Calu3 (cell line): ENCODE measurements around the gene BRD2. TPM values are rescaled to one million over a fixed set of nuclear protein-coding genes. Genes with fewer than 3 reads are reported as not detected.

Experiments
- BruUV-seq: library from RNA; stranded (reverse); fragments of 400-500 nt; replicated peaks from 2 replicates; lab custom pipeline; 2021; lab: Mats Ljungman, UMichigan
- CTCF ChIA-PET: fragments of 300-600 bp; sonication (Branson Sonifier 250); formaldehyde crosslinking; loops from one replicate; lab custom pipeline; 2022; ENCODE audit warnings: antibody characterized with exemption; lab: Charles Lee
- DNase-seq: peaks from one replicate; pipeline ENCODE4 v3.0.0; 2022
- H3K27ac Mint-ChIP-seq: one replicate; pipeline ENCODE4 v1.8.0; 2022; ENCODE audit warnings: mixed read lengths; ENCODE audit not compliant: unreplicated experiment
- H3K27me3 Mint-ChIP-seq: one replicate; pipeline ENCODE4 v1.8.0; 2022; ENCODE audit warnings: mixed read lengths; ENCODE audit not compliant: unreplicated experiment
- H3K36me3 Mint-ChIP-seq: one replicate; pipeline ENCODE4 v1.8.0; 2022; ENCODE audit warnings: mild to moderate bottlenecking, moderate library complexity, mixed read lengths; ENCODE audit not compliant: insufficient read depth, unreplicated experiment
- H3K4me1 Mint-ChIP-seq: one replicate; pipeline ENCODE4 v1.8.0; 2022; ENCODE audit warnings: mild to moderate bottlenecking, low read depth, mixed read lengths; ENCODE audit not compliant: unreplicated experiment
- H3K4me3 Mint-ChIP-seq: one replicate; pipeline ENCODE4 v1.8.0; 2022; ENCODE audit warnings: mild to moderate bottlenecking, low read depth, moderate library complexity, mixed read lengths; ENCODE audit not compliant: unreplicated experiment
- H3K9me3 Mint-ChIP-seq: one replicate; pipeline ENCODE4 v1.8.0; 2022; ENCODE audit warnings: low read depth, mixed read lengths; ENCODE audit not compliant: unreplicated experiment
- intact Hi-C: fragments of 100-400 bp; cut with micrococcal nuclease; formaldehyde crosslinking; loops from one replicate; pipeline ENCODE4 v1.10.0; 2022; ENCODE audit not compliant: unreplicated experiment
- total RNA-seq: library from RNA; stranded (reverse); gene quantifications from 2 replicates; pipeline ENCODE4 v1.2.3, GENCODE V29; 2022
- TF ChIP-seq, protein P1 (sequence below): fragments of 200-600 bp; IDR thresholded peaks from one replicate; pipeline ENCODE4 v1.8.0; 2022; ENCODE audit warnings: antibody characterized with exemption; ENCODE audit not compliant: unreplicated experiment

BRD2 gene
- total RNA-seq, 1 experiment from 2014 or later, result 356 TPM

DNA sequence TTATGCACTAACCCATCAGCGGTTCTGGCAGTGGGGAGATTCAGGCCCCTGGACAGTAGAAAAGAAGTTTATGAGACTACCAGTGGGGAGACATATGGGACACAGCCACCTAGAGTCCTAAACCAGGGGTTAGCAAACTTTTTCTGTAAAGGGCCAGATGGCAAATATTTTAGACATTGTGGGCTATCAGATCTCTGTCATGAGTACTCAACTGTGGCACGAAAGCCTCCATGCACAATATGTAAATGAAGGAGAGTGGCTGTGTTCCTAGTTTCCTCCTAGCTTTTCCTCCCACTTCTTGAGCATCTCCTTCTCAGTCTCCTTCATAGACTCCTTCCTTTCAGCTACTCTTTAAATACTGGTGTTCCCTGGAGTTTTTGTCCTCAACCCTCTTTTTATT is 12.2 kb upstream of the BRD2 start:
- no peak for DNase-seq
- CTCF ChIA-PET, result interaction anchor here (0.7 to 6.8 kb wide), 4 partner anchors 11 to 118 kb away, joined by 3 to 60 read pairs (median 30); partner anchors contain the start of genes BRD2 and TAP2
- peaks cover 37% of the 10 kb centered on the region for H3K4me1 Mint-ChIP-seq
- H3K27me3 Mint-ChIP-seq, result no peaks in the 10 kb centered on the region
- peaks cover 16% of the 10 kb centered on the region for H3K36me3 Mint-ChIP-seq
- no peak overlapping the region for H3K27ac Mint-ChIP-seq
- TF ChIP-seq, protein P1, sequence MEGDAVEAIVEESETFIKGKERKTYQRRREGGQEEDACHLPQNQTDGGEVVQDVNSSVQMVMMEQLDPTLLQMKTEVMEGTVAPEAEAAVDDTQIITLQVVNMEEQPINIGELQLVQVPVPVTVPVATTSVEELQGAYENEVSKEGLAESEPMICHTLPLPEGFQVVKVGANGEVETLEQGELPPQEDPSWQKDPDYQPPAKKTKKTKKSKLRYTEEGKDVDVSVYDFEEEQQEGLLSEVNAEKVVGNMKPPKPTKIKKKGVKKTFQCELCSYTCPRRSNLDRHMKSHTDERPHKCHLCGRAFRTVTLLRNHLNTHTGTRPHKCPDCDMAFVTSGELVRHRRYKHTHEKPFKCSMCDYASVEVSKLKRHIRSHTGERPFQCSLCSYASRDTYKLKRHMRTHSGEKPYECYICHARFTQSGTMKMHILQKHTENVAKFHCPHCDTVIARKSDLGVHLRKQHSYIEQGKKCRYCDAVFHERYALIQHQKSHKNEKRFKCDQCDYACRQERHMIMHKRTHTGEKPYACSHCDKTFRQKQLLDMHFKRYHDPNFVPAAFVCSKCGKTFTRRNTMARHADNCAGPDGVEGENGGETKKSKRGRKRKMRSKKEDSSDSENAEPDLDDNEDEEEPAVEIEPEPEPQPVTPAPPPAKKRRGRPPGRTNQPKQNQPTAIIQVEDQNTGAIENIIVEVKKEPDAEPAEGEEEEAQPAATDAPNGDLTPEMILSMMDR, result no peak
- BruUV-seq, result no TSS peak
- intact Hi-C loops, result no loop called here
- no peak overlapping the region for H3K4me3 Mint-ChIP-seq
- no peaks in the 10 kb centered on the region for H3K9me3 Mint-ChIP-seq

DNA sequence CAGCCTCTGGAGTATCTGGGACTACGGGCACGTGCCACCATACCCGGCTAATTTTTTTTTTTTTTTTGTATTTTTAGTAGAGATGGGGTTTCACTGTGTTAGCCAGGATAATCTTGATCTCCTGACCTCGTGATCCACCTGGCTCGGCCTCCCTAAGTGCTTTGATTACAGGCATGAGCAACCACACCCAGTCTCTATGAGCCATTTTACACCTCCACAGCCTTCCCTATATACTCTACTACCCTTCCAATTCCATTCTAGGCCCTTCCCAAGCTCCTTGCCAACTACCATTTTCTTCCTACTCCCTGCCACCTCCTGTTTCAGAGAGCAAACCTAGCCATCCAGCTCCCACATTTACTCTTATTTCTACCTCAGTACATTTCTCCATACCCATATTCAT is 7.8 kb upstream of the BRD2 start:
- intact Hi-C loops, result no loop called here
- Mint-ChIP-seq H3K4me1 (peaks cover 24% of the 10 kb centered on the region), H3K9me3 (no peaks in the 10 kb centered on the region), H3K4me3 (no peak overlapping the region), H3K27me3 (no peaks in the 10 kb centered on the region), H3K36me3 (peaks cover 3% of the 10 kb centered on the region), H3K27ac (no peak overlapping the region)
- no peak for DNase-seq
- TF ChIP-seq, protein P1, result no peak
- CTCF ChIA-PET, result no interaction called here
- no TSS peak for BruUV-seq

DNA sequence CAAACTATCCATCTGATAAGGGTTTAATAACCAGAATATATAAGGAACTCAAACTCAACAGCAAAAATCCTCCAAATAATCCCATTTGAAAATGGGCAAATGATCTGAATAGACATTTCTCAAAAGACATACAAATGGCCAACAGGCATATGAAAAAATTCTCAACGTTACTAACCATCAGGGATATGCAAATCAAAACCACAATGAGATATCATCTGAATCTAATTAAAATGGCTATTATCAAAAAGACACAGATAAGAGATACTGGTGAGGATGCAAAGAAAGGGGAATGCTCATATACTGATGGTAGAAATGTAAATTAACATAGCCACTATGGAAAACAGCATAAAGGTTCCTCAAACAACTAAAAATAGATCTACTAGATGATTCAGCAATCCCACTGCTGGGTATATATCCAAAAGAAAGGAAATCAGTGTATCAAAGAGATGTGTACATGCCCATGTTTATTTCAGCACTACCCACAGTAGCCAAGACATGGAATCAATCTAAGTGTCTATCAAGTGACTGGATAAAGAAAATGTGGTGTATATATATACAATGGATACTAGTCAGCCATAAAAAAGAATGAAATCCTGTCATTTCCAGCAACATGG is 6.1 kb upstream of the BRD2 start:
- DNase-seq, result no peak
- BruUV-seq, result no TSS peak
- Mint-ChIP-seq H3K27ac (no peak overlapping the region), H3K4me1 (peaks cover 42% of the 10 kb centered on the region), H3K27me3 (no peaks in the 10 kb centered on the region), H3K4me3 (no peak overlapping the region), H3K9me3 (no peaks in the 10 kb centered on the region), H3K36me3 (peaks cover 10% of the 10 kb centered on the region)
- TF ChIP-seq, protein P1, result no peak
- CTCF ChIA-PET, result interaction anchor here (1.0 kb wide), 1 partner anchor 9 kb away, joined by 3 read pairs; the partner anchor contains the start of gene HLA-DMA
- intact Hi-C loops, result no loop called here

DNA sequence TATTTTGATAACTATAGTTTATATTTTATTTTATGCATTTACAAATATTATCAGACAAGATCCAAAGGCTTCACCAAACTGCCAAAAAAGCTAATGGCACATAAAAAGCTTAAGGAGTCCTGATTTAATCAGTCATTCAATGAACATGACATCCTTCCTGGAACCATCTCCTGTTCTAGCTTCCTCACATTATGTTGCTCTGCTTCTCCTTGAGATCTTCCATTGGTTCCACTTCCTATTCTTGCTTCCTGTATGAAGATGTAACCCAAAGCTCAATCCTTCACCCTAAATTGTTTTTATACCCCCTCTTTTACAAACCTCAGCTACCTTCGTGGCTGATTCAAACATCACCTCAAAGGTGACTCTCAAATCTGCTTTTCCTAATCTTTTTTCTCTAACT is 4.5 kb upstream of the BRD2 start:
- H3K27ac Mint-ChIP-seq, result no peak overlapping the region
- no peak overlapping the region for H3K4me3 Mint-ChIP-seq
- peaks cover 23% of the 10 kb centered on the region for H3K36me3 Mint-ChIP-seq
- peaks cover 48% of the 10 kb centered on the region for H3K4me1 Mint-ChIP-seq
- H3K27me3 Mint-ChIP-seq, result no peaks in the 10 kb centered on the region
- CTCF ChIA-PET, result no interaction called here
- no peak for DNase-seq
- H3K9me3 Mint-ChIP-seq, result no peaks in the 10 kb centered on the region
- intact Hi-C loops, result no loop called here
- TF ChIP-seq, protein P1, result no peak
- no TSS peak for BruUV-seq
